Globus pallidus (tissue), 1 donor: Measurements from ENCODE around the gene TTLL10.
A peak's percentile ranks its signal among the peaks of the same experiment; 100 is the strongest.

Experiments used
- DNase-seq: peaks from one replicate; pipeline ENCODE4 v3.0.0-alpha.2; 2015; ENCODE audit warnings: low spot score

The TTLL10 gene

DNA sequence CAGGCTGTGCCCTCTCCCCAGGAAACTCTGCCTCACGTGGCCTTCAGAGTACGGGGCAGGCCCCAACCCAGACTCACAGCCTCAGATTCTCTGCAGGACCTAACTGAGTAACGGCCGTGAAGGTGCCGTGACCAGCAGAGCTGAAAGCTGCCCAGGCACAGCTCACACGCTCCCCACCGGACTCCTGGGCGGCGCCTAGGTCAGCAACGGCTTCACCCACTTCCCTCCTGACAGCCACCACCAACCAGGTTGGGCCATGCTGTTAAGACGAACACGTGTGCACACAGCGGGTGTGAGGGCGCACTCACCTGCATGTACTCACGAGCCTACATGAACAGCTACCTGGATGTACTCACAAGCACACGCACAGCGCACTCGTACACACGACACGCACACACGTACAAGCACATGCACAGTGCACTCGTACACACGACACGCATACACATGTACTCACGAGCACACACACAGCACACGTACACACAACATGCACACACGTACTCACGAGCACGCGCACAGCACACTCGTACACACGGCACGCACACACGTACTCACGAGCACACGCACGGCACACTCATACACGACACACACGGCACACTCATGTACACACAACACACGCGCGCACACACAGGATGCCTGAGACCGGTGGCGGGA is 49.0 kb downstream of the TTLL10 start:
- no peak for DNase-seq

DNA sequence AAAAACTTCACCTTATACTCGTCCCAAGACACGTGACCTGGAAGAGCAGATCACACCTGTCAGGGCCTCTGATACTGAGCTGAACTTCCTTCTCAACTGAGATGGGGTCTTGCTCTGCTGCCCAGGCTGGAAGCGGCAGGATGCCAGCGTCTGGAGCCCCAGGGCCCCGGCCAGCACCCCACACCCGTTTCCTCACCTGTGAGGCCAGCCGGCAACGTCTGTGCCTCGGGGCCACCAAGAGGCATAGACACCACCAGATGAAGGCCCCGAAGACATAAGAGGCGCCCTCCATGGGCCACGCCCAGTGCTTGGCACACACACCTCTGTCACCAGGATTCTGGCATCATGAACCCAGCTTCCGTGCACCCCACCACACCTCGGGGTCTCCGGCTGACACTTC is 49.6 kb downstream of the TTLL10 start:
- no peak for DNase-seq

- DNase-seq = no peak
These were observed 50.2 kb downstream of the TTLL10 start for GRCh38 chr1:1223891-1224290.

- no peak for DNase-seq
These were observed 51.7 kb downstream of the TTLL10 start for GRCh38 chr1:1225238-1225845.

DNA sequence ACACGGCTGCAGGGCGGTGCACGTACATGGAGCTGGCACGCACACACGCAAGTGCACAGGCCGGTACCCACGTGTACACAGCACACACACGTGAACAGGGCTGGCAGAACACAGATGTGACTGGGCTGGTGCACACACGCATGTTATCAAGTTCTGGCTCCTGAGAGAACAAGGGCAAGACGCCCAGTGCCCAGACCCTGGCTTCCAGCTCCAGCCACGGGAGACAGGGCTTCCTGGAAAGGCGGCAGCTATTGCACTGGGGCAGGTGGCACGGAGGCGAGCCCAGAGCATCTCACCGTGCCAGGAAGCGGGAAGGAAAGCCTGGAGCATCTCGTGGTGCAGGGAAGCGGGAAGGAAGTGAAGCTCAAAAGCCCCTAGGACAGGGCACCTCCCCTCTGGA is 52.2 kb downstream of the TTLL10 start:
- no peak for DNase-seq

DNA sequence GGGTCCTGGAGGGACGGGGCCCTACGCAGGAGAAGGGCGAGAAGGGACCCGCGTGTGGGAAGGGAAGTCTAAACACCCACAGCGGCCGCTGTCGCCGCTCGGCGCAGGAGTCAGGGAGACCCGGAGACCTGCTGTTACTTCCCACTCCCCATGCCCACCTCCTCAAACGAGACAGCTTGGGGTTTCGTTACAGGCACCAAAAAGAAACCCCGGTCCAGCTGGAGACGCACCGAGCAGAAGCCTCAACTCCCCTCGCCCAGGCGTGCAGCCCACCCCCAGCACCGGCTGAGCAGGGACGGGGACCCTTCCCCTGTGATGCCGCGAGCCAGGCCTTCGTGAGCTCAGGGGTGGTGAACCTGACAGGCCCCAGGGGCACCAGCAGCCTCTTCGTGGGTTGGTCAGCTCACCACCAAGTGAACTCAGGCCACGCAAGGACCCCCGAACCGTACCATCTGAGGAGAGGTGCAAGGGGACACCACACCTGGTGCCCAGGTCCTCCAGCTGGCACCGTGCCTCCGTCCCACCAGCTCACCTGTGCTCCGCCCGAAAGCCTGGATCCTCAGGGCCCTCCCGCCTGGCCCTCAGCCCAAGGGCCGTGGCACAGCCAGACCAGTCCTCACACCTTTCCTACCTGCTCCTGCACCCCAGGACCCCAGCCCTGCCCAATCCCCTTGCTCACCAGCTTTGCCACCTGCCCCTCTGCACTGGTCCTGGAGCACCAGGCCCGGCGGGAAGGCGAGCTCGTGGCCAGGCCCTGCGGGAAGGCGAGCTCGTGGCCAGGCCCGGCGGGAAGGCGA is 53.1 kb downstream of the TTLL10 start:
- DNase-seq = no peak

- no peak for DNase-seq
These were observed 53.7 kb downstream of the TTLL10 start for GRCh38 chr1:1227386-1227785.

GRCh38 chr1:1228187-1228586 is 54.5 kb downstream of the TTLL10 start:
- no peak for DNase-seq

- DNase-seq = no peak
These were observed 55.1 kb downstream of the TTLL10 start for GRCh38 chr1:1228596-1229321.

DNA sequence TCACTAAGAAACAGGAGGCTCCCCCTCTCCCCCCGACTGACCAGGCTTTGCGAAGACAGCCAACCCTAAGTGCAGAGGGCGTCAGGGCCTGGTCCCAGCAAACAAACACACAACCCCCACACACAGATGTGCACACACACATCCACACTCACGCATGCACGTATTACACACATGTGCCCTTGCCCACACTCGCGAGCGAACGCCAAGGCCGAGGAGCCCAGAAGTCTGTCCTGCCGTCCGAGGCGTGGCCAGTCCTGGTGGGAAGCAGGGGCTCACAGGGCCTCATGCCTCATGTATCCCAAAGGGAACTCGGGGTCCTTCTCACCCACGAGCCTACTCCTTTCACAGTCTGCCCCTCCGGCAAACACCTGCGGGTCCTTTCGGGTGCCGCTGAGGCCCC is 56.1 kb downstream of the TTLL10 start:
- no peak for DNase-seq

- peak; percentile 11 for DNase-seq
These were observed 57.1 kb downstream of the TTLL10 start for GRCh38 chr1:1230656-1231399.

GRCh38 chr1:1231400-1232207 is 57.9 kb downstream of the TTLL10 start, which contains the start of gene SDF4:
Gene SDF4, minus strand, starts transcription at chr1:1232001. Its CDS starts 3,229 bp downstream, at chr1:1228772.
- DNase-seq = peak; percentile 96

DNA sequence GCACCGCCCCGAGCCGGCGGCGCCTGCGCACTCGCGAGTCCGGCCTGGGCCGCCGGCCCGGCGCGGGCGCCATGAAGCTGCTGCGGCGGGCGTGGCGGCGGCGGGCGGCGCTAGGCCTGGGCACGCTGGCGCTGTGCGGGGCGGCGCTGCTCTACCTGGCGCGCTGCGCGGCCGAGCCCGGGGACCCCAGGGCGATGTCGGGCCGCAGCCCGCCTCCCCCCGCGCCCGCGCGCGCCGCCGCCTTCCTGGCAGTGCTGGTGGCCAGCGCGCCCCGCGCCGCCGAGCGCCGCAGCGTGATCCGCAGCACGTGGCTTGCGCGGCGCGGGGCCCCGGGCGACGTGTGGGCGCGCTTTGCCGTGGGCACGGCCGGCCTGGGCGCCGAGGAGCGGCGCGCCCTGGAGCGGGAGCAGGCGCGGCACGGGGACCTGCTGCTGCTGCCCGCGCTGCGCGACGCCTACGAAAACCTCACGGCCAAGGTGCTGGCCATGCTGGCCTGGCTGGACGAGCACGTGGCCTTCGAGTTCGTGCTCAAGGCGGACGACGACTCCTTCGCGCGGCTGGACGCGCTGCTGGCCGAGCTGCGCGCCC is 58.6 kb downstream of the TTLL10 start, which contains the start of gene B3GALT6:
Gene B3GALT6 (plus strand): TSS at position 30 of the 588 bp plus-strand sequence. CDS start 42 bp downstream, at position 72.
- no peak for DNase-seq

DNA sequence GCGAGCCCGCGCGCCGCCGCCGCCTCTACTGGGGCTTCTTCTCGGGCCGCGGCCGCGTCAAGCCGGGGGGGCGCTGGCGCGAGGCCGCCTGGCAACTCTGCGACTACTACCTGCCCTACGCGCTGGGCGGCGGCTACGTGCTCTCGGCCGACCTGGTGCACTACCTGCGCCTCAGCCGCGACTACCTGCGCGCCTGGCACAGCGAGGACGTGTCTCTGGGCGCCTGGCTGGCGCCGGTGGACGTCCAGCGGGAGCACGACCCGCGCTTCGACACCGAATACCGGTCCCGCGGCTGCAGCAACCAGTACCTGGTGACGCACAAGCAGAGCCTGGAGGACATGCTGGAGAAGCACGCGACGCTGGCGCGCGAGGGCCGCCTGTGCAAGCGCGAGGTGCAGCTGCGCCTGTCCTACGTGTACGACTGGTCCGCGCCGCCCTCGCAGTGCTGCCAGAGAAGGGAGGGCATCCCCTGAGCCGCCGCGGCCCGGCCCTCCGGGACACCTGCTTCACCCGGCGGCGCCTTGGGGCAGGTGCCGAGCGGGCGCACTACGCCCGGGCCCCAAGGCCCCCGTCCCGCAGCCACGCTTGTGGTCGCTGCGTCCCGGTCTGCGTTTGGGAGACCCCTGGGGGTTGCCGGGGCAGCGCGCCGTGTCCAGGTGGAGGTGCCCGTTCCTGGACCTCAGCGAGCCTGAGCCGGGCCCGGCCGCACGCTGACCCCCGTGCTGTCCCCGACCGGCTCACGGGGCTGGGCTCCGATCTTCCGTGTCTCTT is 59.3 kb downstream of the TTLL10 start:
- DNase-seq = no peak

GRCh38 chr1:1233567-1233892 is 59.9 kb downstream of the TTLL10 start:
- no peak for DNase-seq

- DNase-seq = no peak
These were observed 60.6 kb downstream of the TTLL10 start for GRCh38 chr1:1234180-1234808.

GRCh38 chr1:1235016-1235744 is 61.5 kb downstream of the TTLL10 start:
- no peak for DNase-seq

DNA sequence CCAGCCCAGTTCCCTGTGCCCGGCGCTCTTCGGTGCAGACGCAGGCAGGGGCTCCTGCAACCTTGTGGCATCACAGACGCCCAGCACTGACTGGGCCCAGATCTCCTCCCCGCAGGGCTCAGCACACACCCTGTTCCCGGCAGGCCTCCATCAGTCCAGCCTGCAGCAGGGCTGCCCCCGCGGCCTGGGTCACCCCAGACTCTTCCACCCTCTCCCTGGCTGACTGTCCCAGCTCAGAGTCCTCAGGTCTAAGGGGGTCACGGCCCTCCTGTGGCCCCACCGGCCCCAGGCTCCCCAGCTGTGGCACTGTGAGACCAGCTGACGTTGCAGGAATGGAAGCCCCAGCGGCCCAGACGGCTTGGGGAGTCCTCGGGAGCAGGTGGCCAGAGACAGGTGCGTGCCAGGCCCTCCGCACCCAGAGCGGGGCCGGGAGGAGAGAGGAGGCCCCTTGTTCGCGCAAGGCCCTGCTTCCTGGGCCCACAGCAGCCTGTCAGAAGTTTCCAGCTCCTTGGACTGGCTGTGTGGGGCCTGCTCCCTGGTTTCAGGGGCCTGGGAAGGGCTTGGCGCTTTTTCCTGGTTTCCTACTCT is 62.6 kb downstream of the TTLL10 start:
- no peak for DNase-seq
